Breast epithelium (tissue), 4 donors: ENCODE data around the gene CEACAM16. TPM values are rescaled to one million over a fixed set of nuclear protein-coding genes. Genes with fewer than 3 reads are reported as not detected.

Experiments
- DNase-seq, 2 donors: peaks; one replicate each; pipeline ENCODE4 v3.0.0-alpha.2; 2019; ENCODE audit warnings: low spot score in 2 of 2
- H3K27ac ChIP-seq, 2 donors: fragments of 200-600 bp; sonication (generic) in 1 of 2; one replicate each; pipeline ENCODE4 v1.5.1; 2016 to 2019; ENCODE audit warnings: mild to moderate bottlenecking in 1 of 2
- H3K27me3 ChIP-seq, 2 donors: fragments of 200-600 bp; sonication (generic) in 1 of 2; one replicate each; pipeline versions ENCODE4 v1.5.1 to v1.6.0; 2017 to 2019; ENCODE audit warnings: control low read depth in 1 of 2, mild to moderate bottlenecking in 1 of 2
- H3K36me3 ChIP-seq: fragments of 200-600 bp; one replicate; pipeline ENCODE4 v1.5.1; 2019
- H3K4me1 ChIP-seq, 2 donors: fragments of 200-600 bp; sonication (generic); one replicate each; pipeline ENCODE4 v1.5.1; 2016 to 2019; ENCODE audit warnings: control low read depth in 1 of 2
- H3K4me3 ChIP-seq, 3 donors: fragments of 200-600 bp; sonication (generic); 1 replicate in 2 of 3; 2 replicates in 1 of 3; pipeline ENCODE4 v1.5.1; 2016 to 2019; ENCODE audit warnings: mild to moderate bottlenecking in 3 of 3, moderate library complexity in 2 of 3
- H3K9me3 ChIP-seq, 2 donors: fragments of 200-600 bp; sonication (generic) in 1 of 2; one replicate each; pipeline ENCODE4 v1.5.1; 2016 to 2019; ENCODE audit warnings: control low read depth in 1 of 2
- POLR2A ChIP-seq: fragments of 450-650 bp; IDR thresholded peaks from one replicate; pipeline ENCODE4 v1.6.1; 2016; ENCODE audit warnings: antibody characterized with exemption, mild to moderate bottlenecking, moderate library complexity
- POLR2AphosphoS5 ChIP-seq, 3 donors: sonication (generic); formaldehyde crosslinking; IDR thresholded peaks; one replicate each; pipeline ENCODE4 v1.6.1; 2017; ENCODE audit warnings: antibody characterized with exemption in 3 of 3
- intact Hi-C: fragments of 100-400 bp; cut with DNase I; formaldehyde crosslinking; loops from one replicate; pipeline ENCODE4 v1.15.1; 2023; ENCODE audit warnings: low total_unique reads
- total RNA-seq, 3 donors: library from RNA; depleted of rRNA; stranded (reverse); fragments of >200 nt; gene quantifications; one replicate each; pipeline ENCODE4 v1.1.0, GENCODE V29; 2016
- TF ChIP-seq, protein P1 (sequence below), 3 donors: fragments of 450-650 bp; IDR thresholded peaks; one replicate each; pipeline ENCODE4 v1.5.1; 2016 to 2017; ENCODE audit warnings: antibody characterized with exemption in 3 of 3, mild to moderate bottlenecking in 3 of 3, moderate library complexity in 3 of 3

The CEACAM16 gene
- total RNA-seq, 3 donors from 2014 or later = not detected

DNA sequence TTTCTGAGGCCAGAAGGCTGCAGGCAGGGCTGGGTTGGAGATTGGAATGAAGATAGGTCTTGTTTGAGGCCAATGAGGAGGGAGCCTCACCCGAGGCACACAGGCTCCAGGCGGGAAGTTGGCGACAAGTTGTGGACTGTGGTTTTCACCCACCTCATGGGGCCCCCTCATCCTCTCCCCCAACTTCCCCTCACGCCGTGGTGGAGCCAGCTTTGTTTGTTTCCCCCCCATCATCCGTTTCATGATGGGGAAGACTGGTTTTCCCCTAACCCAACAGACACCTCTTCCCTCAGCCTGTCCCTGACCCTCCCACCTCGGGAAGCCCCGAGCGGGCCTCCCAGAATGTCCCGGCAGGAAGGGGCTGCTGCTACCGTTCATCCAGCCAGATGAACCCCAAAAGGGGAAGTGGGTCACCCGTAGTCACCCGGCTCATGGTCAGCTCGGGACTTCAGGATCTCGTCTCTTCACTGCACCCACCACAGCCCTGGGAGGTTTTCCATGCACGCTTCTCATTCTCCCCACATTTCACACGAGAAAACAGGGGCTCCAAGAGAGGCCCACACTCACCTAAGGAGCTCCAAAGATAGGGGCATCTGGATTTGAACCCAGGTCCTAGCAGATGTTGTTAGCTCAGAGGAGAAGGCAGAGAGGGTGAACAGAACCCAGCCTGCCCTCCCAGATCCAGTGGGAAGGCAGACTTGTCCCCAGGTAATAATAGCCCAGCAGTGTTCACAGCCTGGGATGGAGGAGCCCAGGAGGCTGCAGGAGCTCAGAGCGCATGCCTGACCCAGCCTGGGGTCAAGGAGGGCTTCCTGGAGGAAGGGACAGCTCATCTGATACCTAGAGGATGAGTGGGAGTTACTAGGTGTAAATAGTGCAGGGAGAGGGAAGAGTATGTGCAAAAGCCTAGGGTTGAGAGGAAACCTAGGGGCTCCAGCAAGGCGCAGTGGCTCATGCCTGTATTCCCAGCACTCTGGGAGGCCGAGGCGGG is 23.5 kb downstream of the CEACAM16 start:
- peaks cover 0 to 14% of the 10 kb centered on the region in 2 donors for H3K4me1 ChIP-seq
- no peak for DNase-seq
- intact Hi-C loops = no loop called here
- TF ChIP-seq, protein P1, sequence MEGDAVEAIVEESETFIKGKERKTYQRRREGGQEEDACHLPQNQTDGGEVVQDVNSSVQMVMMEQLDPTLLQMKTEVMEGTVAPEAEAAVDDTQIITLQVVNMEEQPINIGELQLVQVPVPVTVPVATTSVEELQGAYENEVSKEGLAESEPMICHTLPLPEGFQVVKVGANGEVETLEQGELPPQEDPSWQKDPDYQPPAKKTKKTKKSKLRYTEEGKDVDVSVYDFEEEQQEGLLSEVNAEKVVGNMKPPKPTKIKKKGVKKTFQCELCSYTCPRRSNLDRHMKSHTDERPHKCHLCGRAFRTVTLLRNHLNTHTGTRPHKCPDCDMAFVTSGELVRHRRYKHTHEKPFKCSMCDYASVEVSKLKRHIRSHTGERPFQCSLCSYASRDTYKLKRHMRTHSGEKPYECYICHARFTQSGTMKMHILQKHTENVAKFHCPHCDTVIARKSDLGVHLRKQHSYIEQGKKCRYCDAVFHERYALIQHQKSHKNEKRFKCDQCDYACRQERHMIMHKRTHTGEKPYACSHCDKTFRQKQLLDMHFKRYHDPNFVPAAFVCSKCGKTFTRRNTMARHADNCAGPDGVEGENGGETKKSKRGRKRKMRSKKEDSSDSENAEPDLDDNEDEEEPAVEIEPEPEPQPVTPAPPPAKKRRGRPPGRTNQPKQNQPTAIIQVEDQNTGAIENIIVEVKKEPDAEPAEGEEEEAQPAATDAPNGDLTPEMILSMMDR (IDR thresholded peaks at IDR 0.05) = no peak
- no peak for TF ChIP-seq POLR2AphosphoS5 (IDR thresholded peaks at IDR 0.05)
- TF ChIP-seq POLR2A = no peak
- peak overlapping the region; percentile 26 to 49 for H3K27ac ChIP-seq
- no peaks in the 10 kb centered on the region for H3K27me3 ChIP-seq
- no peak overlapping the region for H3K4me3 ChIP-seq
- no peaks in the 10 kb centered on the region for H3K36me3 ChIP-seq
- H3K9me3 ChIP-seq = no peaks in the 10 kb centered on the region

DNA sequence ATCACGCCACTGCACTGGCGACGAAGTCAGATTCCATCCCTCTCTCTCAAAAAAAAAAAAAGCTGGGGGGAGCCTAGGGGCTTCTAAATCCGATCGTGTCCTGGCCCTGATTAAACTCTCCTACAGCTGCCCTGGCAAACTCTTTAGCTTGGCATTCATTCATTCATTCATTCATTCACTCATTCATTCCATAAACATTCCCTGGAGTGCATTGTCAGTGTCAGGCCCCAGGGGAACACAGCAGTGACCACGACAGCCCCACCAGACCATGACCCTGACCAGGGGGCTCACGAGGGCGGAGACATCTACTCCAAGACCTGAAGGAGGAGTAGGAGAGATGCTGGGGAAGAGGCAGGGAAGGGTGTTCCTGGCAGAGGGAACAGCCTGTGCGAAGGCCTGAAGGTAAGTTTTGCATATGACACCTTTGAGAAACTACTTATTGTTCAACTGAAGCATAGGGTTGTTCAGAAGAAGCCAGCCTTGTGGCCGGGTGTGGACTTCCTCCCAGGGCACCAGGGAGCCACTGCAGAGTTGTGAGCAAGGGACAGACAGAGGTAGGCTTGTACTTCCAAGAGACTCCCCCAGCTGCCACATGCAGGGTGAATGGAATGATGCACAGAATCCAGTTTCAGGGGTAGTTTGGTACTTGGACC is 24.5 kb downstream of the CEACAM16 start:
- H3K36me3 ChIP-seq = no peaks in the 10 kb centered on the region
- H3K27ac ChIP-seq = peak overlapping the region; percentile 16 to 31
- no peaks in the 10 kb centered on the region for H3K9me3 ChIP-seq
- no peaks in the 10 kb centered on the region for H3K27me3 ChIP-seq
- TF ChIP-seq POLR2A (no peak), POLR2AphosphoS5 (IDR thresholded peaks at IDR 0.05) (no peak)
- TF ChIP-seq, protein P1 (IDR thresholded peaks at IDR 0.05) = no peak
- H3K4me3 ChIP-seq = no peak overlapping the region
- DNase-seq = no peak
- peaks cover 0 to 11% of the 10 kb centered on the region in 2 donors for H3K4me1 ChIP-seq
- intact Hi-C loops = no loop called here

DNA sequence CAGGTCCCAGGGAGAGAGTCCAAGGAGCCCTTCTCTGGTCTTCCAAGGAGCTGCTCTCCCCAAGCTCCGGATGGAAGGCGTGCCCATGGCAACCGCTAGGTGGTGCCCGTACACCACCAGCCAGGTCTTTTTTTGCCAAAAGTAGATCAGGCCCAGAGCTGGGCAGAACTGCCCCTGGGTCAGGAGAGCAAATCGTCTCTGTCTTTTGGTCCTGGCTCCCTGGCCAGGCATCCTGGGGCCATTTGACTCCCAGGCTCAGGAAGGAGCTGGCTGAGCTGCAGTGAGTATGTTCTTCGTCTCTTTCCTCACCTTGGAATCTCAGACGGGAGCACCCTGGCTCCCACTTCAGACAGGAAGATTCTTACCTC is 25.0 kb downstream of the CEACAM16 start:
- no peaks in the 10 kb centered on the region for H3K27me3 ChIP-seq
- intact Hi-C loops = no loop called here
- H3K27ac ChIP-seq = peak overlapping the region; percentile 31 to 33
- peaks cover 0 to 5% of the 10 kb centered on the region in 2 donors for H3K4me1 ChIP-seq
- H3K9me3 ChIP-seq = no peaks in the 10 kb centered on the region
- no peaks in the 10 kb centered on the region for H3K36me3 ChIP-seq
- H3K4me3 ChIP-seq = no peak overlapping the region
- DNase-seq = peak; percentile 79 to 87
- peak; percentile 59 to 75 (median 68) for TF ChIP-seq POLR2AphosphoS5 (IDR thresholded peaks at IDR 0.05)
- TF ChIP-seq POLR2A = no peak
- TF ChIP-seq, protein P1 (IDR thresholded peaks at IDR 0.05) = peak; percentile 95 to 98 (median 98)

DNA sequence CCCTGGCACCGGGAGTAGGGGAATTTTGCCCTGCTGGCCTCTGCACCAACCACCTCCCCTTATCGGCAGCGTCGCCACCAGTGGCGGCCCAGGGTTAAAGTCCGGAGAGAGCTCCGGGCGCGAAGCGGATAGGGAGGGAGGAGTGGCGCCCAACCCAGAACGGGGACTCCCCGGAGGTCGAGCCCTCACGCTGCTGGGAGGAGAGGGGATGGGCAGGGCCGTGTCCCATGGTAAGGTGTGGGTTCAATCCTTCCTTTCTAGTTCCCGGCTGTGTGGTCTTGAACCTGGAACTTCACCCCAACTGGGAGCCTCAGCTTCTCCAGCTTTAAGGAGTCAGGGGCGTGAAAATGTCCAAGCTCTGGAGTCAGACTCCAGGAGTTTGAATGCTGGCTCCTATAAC is 26.3 kb downstream of the CEACAM16 start:
- DNase-seq = no peak
- no peaks in the 10 kb centered on the region for H3K9me3 ChIP-seq
- intact Hi-C loops = no loop called here
- no peaks in the 10 kb centered on the region for H3K36me3 ChIP-seq
- H3K4me3 ChIP-seq = peak overlapping the region in 1 of 3 donors; percentile 42
- H3K4me1 ChIP-seq = no peaks in the 10 kb centered on the region
- H3K27ac ChIP-seq = no peak overlapping the region
- TF ChIP-seq POLR2AphosphoS5 (IDR thresholded peaks at IDR 0.05) (no peak), POLR2A (no peak)
- TF ChIP-seq, protein P1 (IDR thresholded peaks at IDR 0.05) = no peak
- H3K27me3 ChIP-seq = no peaks in the 10 kb centered on the region

DNA sequence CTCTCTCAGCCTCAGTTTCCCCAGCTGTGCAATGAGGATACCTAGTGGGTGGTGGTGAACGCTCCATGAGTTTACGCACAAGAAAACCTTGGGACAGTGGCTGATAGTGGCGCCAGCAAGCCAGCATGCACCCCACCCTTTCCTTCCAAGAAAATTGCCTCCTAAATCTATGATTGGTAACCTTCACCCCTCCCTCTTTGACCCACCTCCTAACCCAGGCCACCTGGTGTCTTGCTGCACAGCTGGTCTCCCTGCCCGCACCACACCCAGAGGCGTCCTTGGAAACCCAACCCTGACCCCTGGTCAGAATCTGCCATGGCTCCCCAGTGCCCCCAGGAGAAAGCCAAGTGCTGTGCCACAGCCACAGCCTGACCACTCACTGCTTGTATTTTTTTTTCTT is 26.7 kb downstream of the CEACAM16 start:
- Histone ChIP-seq H3K9me3 (no peaks in the 10 kb centered on the region), H3K4me3 (no peak overlapping the region), H3K36me3 (no peaks in the 10 kb centered on the region), H3K27ac (no peak overlapping the region), H3K4me1 (no peaks in the 10 kb centered on the region), H3K27me3 (no peaks in the 10 kb centered on the region)
- TF ChIP-seq POLR2AphosphoS5 (IDR thresholded peaks at IDR 0.05) = peak in 1 of 3 donors; percentile 14
- TF ChIP-seq, protein P1 (IDR thresholded peaks at IDR 0.05) = no peak
- TF ChIP-seq POLR2A = no peak
- no peak for DNase-seq
- intact Hi-C loops = no loop called here
